HG03457 (cell line): ENCODE data around the gene LIMS2.

Experiments
- ATAC-seq: cut with Tn5 transposase; IDR thresholded peaks from one replicate; pipeline ENCODE4 v1.9.1; 2021; ENCODE audit warnings: moderate number of reproducible peaks; ENCODE audit not compliant: unreplicated experiment

The LIMS2 gene

DNA sequence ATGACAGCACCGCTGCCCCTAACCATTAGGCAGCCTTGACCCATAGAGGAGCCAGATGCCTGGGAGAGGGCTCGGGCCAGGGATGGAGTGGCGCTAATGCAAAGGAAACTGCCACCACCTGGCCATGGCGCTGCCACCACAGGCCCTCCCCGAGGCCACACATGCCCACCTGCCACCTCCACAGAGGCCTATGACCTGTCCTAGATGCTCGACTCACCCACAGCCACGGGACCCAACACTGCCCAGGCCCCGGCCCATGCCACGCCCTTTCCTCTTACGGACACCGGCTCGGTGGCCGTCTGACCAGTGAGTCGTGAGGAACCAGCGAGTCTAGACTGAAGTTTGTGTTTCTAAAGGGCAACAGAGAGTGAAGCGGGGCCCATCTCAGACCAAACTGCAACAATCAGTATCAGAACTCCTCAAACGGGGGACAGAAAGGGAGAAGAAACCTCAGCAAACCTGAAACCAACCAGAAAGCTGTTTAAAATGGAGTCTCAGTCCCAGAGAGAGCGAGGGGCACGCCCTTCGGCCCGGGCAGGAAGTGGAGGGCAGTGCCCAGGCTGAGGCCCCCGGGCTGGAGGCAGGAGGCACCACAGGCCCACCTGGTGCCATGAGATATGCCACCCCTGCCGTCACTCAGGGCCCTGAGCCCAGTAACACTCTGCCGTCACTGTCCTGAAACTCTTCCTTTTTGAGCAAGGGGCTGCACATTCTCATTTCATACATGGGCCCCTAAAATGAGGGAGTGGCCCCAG lies 28.7 kb downstream of the LIMS2 start:
- no peak for ATAC-seq

DNA sequence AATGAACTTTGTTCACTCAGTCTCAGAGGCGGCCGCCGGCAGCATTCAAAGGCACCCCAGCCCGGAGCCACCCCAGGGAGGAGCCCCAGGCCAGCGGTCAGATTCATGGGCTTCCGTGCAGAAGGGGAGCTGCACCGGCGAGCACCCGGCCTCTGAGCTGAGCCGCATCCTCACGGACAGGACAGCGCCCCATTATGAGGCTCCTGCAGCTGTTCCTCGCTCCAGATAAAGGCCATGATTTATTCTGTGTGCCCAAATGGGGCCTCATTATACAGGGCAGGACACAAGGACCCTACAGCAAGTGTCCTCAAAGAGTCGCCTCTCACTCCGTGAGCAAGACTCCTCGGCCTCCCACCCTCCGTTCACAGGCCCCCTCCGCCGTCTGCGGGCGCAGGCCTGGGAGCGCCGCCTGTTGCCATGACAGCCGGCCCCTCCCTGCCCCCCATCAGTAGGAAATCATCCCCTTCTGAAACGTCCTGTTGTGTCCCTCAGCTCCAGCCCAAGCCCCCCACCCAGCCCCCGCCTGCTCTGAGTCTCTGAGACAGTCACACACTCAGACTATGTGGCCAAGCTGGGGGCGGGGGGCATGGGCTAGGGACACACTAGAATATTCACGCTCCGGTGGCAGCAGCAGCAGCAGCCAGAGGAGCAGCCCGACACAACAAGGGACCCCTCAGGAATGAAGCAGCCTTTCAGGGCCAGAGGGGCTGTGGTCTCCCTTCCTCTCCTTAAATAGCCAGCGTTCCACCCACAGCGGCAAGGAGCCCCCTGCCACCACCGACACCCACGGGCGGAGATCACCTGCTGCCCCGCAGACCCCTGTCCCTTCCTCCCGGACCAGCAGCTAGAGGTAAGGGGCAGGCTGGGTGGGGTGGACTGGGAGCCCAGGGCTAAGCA lies 29.7 kb downstream of the LIMS2 start, which contains the start of gene GPR17:
Gene GPR17, plus strand, starts transcription at position 759 of the 897 bp plus-strand sequence. CDS start 4,583 bp downstream, outside the sequence.
- no peak for ATAC-seq

DNA sequence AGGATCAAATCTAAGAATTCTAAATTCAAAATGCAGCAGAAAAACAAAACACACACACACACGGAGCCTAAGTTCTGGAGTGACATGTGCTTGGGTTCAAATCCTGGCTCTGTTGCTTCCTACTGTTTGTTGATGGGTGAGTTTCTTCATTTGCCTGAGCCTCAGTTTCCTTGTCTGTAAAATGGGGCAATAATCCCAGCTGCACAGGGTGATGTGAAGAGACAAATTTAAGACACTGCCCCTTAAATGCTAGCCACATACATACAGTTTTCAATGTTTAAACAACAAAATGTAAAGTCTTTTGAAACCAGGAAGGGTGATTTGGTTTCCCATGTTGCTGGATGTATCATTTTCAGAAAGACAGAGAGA lies 30.3 kb downstream of the LIMS2 start:
- no peak for ATAC-seq

DNA sequence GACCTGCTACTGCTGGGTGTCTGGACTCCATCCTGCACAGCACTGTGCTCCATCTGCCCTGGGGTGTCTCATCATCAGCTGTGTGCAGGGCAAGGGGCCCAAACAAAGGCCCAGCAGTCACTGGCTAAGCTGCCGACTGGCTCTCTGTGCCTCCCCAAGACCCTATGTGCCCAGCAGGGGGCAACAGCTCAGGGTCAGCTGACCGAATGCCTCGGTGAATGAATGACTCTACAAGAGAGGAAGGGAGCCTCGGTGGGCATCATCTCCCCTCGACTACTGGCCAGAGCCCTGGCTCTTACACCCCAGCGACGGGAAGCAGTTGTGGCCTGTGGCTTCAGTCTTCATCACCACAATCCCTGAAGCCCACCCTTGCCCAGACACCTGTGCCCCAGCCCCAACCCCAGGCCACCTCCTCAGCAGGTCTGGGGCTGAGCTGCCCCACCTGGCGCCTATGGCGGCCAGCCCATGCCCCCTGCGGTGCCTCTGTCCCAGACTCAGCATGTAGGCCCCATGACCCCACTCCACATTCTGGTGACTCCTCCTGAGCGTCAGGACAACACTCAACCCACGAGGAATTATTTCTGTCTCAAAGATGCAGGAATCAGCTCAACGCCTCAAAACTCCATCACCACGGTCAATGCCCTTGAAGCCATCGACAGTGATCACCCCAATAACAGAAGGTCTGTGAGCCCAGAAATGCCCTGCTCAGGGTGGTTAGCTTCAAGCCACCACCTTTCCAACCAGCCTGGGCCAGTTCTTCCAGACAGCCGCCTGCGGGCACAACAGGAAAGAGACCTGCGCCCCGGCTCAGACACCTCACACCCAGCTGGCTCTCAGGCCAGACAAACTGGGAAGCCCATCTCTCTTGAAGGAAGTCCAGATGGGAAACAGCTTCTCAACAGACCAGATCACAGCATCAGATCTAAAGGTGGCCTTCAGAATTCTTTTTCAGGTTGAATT lies 31.0 kb downstream of the LIMS2 start:
- ATAC-seq, result no peak

DNA sequence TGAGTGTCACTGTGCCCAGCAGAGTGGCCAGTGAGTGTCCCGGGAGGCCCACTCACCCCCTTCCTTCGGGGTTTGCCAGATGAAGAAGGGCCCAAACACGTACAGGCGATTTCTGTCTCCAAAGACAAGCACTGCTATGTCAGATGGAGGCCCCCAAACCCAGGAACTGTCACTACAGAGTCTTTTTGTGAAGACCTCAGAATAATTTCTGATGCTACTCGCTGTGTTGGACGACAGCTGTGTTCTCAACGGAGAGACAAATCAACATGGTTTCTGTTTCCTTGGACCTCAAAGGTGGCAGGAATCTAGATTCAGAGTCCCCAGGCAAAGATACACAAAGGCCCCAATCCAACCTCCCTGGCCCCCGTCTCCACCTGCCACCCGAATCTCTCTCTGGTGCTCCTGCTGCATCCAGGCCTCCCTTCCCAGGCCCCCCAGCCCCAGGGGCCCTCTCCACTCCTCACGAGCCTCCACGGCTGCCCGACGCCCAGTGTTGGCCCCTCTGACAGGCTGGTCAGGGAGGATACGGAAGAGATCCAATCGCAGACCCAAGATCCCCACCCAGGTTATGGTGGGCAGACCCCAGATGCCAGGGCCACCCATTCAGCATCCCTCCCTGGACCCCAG lies 31.8 kb downstream of the LIMS2 start:
- ATAC-seq, result no peak

DNA sequence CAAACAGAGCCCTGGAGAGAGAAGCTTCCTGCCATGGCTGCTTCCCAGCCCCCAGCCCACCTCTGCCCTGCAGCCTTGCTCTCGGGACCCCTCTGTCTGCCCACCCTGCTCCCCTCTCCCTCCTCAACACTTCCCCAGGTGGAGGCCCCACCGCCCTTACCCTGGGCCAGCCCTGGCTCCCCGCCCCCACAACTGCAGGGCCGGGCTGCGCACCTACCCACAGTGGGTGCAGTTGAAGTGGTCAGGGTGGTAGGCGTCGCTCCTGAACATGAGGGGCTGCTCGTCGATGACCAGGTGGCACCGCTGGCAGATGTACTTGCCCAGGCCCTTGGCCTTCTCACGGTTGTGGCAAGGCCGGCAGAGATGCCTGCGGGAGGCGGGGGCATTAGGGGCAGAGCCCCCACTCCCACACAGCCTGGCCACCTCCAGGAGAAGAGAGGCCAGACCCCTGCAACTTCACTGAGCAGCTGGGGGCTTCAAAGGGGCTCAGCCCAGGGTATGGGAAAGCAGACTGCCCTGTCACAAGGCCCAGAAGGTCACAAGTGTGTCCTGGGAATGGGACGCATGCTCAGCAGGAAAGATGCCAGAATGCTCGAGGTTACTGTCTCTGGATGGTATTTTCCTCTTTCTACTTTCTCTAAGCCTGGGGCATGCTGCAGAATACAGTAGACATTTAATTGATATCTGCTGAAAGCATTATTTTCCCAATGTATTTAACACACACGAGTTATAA lies 32.5 kb downstream of the LIMS2 start:
- no peak for ATAC-seq

DNA sequence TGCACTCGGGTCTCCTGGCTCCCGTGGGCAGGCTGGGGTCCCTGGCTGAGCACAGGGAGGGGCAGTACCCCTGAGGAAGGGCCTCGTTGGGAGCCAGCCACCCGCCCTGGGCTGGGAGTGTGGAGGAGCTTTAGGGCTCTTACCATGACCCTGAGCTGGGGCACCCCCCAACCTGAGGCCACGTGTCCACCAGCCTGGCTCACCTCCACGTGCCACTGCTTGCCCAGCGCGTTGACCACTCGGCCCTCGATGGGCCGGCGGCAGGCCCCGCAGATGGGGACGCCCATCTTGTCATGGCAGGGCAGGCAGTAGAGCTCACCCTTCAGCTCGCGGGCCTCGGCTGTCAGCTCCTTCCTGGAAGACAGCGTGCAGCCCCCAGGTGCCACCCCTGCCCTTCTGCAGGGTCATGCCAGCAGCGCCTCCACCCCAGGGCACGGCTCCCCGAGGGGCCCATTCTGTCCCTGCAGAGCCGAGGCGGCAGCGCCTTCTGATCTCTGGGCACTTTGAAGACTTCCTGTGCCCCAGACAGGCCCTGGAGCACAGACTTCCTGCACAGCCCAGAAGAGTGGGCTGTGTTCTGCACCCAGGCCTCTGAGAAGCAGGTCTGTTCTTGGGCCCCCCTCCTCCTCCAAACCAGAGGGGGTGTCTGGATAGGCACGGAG lies 33.4 kb downstream of the LIMS2 start:
- ATAC-seq, result no peak

DNA sequence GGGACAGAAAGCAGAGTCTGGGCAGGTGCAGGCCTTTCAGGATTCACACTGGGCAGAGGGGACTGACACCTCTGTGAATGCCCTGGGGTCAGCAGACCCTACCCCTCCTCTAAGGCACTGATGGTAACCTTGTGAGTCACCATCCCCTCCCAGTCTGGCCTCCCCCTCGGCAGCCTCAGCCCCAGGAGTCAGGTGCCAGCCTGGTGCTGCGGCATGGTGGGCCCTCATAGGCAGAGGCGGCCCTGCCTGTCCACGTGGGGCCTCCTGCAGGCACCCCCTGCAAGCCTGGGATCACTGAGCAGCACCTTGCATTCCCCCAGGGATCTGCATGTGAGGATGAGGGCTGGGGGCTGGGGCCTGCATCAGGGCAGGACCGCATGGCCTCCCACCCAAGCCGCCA lies 34.2 kb downstream of the LIMS2 start:
- no peak for ATAC-seq

DNA sequence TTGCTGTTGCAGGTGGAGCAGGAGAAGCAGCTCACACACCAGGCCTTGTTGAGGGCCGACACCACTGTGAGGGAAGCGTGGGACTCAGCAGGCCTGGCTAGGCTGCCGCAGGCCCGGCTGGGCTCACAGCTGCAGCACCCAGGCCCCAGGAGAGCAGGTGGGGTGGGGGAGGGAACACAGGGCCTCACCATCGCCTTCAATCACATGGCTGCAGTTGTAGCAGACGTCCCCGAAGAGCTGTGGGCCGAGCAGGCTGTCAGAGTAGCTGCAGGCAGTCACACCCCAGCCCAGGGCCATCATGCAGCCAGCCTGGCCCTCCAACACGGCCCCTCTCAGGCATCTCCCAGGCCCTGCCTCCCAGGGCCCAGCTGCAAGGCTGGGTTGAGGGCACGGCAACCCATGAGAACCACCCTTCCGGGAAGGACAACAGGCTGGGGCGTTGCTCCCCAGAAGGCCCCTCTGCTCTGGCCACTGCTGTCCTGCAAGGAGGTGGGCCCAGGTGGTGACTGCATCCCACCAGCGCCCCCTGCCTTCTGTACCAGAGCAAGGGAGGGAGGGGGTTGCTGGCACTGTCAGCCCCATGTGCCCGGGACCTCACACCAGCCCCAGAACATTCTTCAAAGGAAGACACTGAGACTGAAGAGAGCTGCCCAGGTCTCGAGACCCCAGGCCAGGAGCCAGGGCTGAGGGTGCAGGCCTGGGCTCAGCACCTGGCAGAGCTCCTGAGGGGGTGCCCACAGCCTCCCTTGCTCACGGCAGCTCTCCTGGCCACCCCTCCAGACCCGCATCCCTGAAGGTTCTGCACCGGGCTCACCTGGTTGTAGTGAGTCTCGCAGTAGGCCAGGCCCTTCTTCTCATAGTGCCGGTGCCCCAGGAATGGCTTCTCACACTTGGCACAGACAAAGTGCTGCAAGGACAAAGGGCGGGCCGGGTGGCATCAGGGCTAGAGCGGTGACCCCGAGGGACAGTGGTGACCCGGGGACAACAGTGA lies 35.0 kb downstream of the LIMS2 start:
- ATAC-seq, result no peak

DNA sequence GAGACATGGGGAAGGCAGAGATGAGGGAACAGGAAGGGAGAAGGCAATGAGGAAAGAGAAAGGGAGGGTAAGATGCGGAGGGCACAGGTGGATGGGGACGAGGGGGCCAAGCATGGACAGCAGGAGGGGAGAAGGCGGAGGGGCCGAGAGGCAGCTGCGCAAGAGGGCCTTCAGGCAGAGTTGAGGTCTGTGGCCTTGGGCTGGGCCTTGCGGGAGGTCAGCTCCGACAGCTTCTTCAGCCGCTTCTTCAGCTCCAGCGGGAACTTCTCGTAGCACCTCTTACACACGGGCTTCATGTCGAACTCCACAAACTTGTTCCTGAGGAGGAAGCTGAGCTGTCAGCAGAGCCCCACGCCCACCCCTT lies 36.2 kb downstream of the LIMS2 start:
- no peak for ATAC-seq

DNA sequence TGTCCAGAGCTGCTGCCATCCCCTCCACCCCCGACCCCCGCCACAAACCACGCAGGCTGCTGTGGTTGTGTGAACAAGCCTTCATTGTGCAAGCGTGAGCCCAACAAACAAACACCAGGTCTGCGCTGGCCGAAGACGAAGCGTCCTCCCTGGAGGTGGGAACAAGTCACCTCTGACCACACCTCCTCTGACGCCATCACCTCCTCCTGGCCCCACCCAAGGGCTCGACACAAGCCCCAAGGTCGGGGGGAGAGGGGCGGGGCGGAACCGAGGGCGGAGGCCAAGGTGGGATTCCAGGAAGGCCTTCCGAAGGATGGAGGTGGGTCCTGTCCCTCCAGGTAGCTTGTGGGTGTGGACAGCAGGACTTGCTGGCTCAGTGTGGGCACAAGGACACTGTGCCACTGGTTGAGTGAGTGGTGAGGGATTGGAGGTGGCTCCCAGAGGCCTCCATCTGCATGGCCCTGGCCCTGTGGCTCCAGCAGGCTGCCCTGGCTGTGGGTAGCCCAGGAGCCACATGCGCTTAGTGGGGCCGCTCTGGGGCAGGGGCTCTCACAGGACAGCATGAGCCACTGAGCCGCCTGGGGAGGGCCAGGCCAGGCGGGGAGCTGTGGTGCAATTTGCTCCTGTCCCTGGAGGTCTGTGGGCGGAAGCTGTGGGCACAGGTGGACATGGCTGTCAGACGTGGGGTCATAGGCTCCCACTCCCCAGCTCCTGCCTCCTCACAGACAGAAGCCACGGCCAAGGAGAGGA lies 36.8 kb downstream of the LIMS2 start:
- ATAC-seq, result no peak

DNA sequence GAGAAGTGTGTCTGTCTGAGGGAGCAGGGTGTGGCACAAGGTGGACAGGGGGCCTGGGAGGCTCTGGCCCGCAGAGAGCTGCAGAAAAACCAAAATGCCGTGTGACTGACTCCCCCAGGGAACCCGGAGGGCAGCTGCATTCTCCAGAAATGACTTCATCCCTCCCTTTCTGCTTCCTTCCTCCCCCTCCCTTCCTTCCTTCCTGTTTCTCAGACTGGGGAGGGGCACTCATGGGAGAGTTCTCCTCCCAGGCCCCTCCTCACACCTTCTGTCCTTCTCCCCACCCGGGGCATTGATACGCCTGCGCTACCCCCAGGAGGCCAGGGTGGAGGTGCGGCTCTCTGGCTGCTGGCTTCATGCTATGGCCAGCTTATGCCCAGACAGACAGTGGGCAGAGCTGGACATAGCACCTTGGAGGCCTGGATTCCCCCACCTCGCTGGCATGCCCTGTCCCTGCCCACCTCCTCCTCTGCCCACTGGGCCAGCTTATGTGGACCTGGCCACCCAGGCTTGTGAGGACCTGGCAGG lies 37.5 kb downstream of the LIMS2 start:
- no peak for ATAC-seq

DNA sequence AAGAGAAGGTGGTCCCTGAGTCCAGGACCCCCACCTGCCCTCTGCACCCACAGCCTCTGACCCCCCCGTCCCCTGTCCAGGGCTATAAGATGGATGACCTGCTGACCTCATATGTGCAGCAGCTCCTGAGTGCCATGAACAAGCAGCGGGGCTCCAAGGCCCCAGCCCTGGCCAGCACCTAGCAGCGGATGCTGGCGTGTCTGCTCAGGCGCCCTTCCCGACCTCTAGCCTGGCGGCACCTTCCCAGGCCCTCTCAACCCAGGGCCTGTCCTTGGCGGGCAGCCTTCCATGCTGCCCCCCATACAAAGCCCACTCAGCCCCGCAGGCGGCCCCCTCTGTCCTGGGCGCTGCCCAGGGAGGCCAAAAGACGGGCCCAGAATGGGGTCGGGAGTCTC lies 38.1 kb downstream of the LIMS2 start:
- ATAC-seq, result no peak

DNA sequence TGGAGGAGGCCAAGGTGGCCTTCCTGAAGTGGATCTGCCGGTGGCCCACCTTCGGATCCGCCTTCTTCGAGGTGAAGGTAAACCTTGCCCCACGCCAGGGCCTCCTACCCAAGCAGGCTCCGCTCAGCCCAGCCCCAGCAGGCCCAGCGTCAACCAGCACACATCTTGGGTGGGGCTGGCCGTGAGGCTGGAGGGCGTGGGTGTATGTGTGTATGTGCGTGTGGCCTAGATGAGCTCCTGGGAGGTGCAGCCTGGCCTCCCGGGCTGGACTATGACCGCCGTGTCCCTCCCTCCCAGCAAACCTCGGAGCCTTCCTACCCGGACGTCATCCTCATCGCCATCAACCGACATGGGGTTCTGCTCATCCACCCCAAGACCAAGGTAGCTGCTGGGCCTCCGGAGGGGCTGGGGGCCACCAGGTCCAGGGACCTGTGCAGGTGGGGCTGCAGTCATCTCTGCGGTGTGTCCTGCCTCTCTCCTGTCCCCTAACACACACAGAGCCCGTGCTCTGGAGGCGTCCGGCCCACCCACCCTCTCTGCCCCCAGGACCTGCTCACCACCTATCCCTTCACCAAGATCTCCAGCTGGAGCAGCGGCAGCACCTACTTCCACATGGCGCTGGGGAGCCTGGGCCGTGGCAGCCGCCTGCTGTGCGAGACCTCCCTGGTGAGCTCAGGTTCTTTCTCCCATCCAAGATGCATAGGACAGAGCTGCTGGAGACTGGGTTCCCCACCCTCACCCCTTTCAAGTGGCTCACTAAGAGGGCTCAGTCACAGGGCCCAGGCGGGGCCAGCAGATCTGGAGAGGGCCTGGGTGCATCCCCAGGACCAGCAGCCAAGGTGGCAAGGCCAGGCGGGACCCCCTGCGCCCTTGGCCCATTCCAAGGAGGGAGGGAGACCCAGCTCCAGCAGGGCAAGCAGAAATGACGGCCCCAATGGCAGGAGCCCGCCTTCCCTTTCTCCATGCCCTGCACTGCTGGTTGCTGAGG lies 38.8 kb downstream of the LIMS2 start:
- no peak for ATAC-seq

DNA sequence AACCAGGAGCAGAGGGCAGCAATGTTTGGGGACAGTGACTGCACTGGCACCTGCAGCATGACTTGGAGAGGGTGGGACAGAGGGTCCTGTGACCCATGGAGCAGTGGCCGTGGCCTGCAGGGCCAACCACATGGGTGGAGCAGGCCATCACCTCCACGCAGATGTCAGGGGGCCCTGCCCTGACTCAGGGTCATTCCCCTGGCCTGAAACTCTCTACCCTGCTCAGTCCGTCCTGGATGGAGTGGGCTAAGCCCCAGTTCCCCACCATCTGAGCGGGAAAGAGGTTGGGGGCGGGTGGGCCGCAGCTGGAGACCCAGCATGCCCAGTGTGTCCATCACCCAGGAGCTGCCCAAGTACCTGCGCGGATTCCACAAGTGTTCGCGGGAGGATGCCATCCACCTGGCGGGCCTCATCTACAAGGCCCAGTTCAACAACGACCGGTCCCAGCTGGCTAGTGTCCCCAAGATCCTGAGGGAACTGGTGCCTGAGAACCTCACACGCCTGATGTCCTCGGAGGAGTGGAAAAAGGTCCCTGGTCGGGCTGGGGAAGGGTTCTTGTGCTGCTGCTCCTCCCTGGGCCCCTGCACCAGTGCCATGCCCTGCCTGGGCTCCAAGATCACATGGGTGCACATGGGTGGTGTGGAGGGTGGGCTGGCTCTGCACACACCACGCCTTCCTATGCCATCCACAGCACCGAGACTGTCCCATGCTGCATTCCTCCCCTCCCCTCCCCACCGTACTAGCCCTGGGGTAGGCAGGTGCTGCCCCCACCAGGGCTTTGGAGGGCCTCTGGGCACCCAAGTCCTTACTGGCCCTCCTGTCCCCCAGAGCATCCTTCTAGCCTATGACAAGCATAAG lies 39.7 kb downstream of the LIMS2 start:
- no peak for ATAC-seq
